Measurements from ENCODE around the gene IFFO2. TPM values are rescaled to one million over a fixed set of nuclear protein-coding genes. Genes with fewer than 3 reads are reported as not detected.

Gene IFFO2
- total and polyA plus RNA-seq, 2 experiments from 2014 or later = 0.71 to 7.5 TPM

DNA sequence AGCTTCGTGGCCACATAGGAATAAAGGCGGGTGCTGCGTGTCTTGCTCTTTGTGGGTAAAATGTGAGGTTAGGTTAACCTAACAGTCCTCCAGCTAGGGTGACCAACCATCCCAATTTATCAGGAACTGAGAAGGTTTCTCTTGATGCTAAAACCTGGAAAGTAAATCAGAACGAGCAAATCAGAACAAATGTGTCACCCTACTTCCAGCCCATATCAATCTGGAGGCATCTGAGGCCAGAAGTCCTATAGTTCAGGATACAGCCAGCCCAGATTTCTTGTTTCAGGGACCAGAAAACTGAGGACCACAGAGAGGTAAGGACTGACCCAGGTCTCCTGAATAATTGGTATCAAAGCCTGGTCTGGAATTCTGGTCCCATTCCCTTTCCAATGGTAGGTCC is 3.1 kb upstream of the IFFO2 start:
- H3K27me3 ChIP-seq (ENCODE audit: insufficient read depth) = peaks cover 38% of the 10 kb centered on the region
- H3K27ac Mint-ChIP-seq = no peak overlapping the region
- H3K9me3 Mint-ChIP-seq = no peaks in the 10 kb centered on the region; the same call in 2 of the 3 replicates
- no peak overlapping the region for H3K27ac ChIP-seq (ENCODE audit: low read depth)
- peaks cover 27% of the 10 kb centered on the region for H3K27me3 Mint-ChIP-seq (ENCODE audit: insufficient read depth, low read depth, poor library complexity)
- ATAC-seq = no peak
- no peak overlapping the region for H3K4me3 Mint-ChIP-seq
- no peaks in the 10 kb centered on the region for H3F3A ChIP-seq (replicated peaks; ENCODE audit: low read depth)
- peaks cover 9% of the 10 kb centered on the region for H3K4me1 Mint-ChIP-seq
- TF ChIP-seq, protein P1, sequence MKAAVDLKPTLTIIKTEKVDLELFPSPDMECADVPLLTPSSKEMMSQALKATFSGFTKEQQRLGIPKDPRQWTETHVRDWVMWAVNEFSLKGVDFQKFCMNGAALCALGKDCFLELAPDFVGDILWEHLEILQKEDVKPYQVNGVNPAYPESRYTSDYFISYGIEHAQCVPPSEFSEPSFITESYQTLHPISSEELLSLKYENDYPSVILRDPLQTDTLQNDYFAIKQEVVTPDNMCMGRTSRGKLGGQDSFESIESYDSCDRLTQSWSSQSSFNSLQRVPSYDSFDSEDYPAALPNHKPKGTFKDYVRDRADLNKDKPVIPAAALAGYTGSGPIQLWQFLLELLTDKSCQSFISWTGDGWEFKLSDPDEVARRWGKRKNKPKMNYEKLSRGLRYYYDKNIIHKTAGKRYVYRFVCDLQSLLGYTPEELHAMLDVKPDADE (IDR thresholded peaks at IDR 0.05) = no peak
- TF ChIP-seq EZH2 (IDR thresholded peaks at IDR 0.05; ENCODE audit: low read depth, unreplicated experiment) (no peak), JUNB (IDR thresholded peaks at IDR 0.05; ENCODE audit: unreplicated experiment) (no peak), ZNF331 (CRISPR knock-in tag; IDR thresholded peaks at IDR 0.05; ENCODE audit: low read depth) (no peak)
- TF ChIP-seq, protein P2, sequence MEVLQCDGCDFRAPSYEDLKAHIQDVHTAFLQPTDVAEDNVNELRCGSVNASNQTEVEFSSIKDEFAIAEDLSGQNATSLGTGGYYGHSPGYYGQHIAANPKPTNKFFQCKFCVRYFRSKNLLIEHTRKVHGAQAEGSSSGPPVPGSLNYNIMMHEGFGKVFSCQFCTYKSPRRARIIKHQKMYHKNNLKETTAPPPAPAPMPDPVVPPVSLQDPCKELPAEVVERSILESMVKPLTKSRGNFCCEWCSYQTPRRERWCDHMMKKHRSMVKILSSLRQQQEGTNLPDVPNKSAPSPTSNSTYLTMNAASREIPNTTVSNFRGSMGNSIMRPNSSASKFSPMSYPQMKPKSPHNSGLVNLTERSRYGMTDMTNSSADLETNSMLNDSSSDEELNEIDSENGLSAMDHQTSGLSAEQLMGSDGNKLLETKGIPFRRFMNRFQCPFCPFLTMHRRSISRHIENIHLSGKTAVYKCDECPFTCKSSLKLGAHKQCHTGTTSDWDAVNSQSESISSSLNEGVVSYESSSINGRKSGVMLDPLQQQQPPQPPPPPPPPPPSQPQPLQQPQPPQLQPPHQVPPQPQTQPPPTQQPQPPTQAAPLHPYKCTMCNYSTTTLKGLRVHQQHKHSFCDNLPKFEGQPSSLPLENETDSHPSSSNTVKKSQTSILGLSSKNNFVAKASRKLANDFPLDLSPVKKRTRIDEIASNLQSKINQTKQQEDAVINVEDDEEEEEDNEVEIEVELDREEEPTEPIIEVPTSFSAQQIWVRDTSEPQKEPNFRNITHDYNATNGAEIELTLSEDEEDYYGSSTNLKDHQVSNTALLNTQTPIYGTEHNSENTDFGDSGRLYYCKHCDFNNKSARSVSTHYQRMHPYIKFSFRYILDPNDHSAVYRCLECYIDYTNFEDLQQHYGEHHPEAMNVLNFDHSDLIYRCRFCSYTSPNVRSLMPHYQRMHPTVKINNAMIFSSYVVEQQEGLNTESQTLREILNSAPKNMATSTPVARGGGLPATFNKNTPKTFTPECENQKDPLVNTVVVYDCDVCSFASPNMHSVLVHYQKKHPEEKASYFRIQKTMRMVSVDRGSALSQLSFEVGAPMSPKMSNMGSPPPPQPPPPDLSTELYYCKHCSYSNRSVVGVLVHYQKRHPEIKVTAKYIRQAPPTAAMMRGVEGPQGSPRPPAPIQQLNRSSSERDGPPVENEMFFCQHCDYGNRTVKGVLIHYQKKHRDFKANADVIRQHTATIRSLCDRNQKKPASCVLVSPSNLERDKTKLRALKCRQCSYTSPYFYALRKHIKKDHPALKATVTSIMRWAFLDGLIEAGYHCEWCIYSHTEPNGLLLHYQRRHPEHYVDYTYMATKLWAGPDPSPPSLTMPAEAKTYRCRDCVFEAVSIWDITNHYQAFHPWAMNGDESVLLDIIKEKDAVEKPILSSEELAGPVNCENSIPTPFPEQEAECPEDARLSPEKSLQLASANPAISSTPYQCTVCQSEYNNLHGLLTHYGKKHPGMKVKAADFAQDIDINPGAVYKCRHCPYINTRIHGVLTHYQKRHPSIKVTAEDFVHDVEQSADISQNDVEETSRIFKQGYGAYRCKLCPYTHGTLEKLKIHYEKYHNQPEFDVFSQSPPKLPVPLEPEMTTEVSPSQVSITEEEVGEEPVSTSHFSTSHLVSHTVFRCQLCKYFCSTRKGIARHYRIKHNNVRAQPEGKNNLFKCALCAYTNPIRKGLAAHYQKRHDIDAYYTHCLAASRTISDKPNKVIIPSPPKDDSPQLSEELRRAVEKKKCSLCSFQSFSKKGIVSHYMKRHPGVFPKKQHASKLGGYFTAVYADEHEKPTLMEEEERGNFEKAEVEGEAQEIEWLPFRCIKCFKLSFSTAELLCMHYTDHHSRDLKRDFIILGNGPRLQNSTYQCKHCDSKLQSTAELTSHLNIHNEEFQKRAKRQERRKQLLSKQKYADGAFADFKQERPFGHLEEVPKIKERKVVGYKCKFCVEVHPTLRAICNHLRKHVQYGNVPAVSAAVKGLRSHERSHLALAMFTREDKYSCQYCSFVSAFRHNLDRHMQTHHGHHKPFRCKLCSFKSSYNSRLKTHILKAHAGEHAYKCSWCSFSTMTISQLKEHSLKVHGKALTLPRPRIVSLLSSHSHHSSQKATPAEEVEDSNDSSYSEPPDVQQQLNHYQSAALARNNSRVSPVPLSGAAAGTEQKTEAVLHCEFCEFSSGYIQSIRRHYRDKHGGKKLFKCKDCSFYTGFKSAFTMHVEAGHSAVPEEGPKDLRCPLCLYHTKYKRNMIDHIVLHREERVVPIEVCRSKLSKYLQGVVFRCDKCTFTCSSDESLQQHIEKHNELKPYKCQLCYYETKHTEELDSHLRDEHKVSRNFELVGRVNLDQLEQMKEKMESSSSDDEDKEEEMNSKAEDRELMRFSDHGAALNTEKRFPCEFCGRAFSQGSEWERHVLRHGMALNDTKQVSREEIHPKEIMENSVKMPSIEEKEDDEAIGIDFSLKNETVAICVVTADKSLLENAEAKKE (CRISPR knock-in tag; IDR thresholded peaks at IDR 0.05) = no peak
- TF ChIP-seq, protein P3, sequence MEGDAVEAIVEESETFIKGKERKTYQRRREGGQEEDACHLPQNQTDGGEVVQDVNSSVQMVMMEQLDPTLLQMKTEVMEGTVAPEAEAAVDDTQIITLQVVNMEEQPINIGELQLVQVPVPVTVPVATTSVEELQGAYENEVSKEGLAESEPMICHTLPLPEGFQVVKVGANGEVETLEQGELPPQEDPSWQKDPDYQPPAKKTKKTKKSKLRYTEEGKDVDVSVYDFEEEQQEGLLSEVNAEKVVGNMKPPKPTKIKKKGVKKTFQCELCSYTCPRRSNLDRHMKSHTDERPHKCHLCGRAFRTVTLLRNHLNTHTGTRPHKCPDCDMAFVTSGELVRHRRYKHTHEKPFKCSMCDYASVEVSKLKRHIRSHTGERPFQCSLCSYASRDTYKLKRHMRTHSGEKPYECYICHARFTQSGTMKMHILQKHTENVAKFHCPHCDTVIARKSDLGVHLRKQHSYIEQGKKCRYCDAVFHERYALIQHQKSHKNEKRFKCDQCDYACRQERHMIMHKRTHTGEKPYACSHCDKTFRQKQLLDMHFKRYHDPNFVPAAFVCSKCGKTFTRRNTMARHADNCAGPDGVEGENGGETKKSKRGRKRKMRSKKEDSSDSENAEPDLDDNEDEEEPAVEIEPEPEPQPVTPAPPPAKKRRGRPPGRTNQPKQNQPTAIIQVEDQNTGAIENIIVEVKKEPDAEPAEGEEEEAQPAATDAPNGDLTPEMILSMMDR (conservative IDR thresholded peaks at IDR 0.05; ENCODE audit: low read depth in 2 of 2) = no peak
- no peak overlapping the region for H3K4me3 ChIP-seq
- no peak for DNase-seq (ENCODE audit: low spot score)
- H3K9me2 ChIP-seq (ENCODE audit: insufficient read depth) = no peaks in the 10 kb centered on the region
- H3K79me2 ChIP-seq (replicated peaks; ENCODE audit: insufficient read depth) = 0 out of 2 replicates have a peak, but pooled peaks cover 2% of the 10 kb centered on the region
- no peaks in the 10 kb centered on the region; the same call in 2 of the 3 replicates for H3K36me3 Mint-ChIP-seq (ENCODE audit: low read depth)
- no peaks in the 10 kb centered on the region; the same call in 1 of the 2 replicates for H4K20me1 ChIP-seq (replicated peaks; ENCODE audit: insufficient read depth)
- H2AFZ ChIP-seq = no peak overlapping the region
- H3K4me1 ChIP-seq (ENCODE audit: insufficient read depth) = peaks cover 6% of the 10 kb centered on the region; the same call in 1 of the 2 replicates
- no peak overlapping the region for H3K4me2 ChIP-seq
- H3K36me3 ChIP-seq (ENCODE audit: insufficient read depth) = no peaks in the 10 kb centered on the region
